ENCODE measurements around the gene LRRC56.

GRCh38 chr11:499201-500076, 37.9 kb upstream of the LRRC56 start:
- no peak for TF ChIP-seq CTCF (conservative IDR thresholded peaks at IDR 0.05 in 1 of 2, IDR thresholded peaks at IDR 0.05 in 1 of 2; ENCODE audit: low read depth in 1 of 2, low read length in 2 of 2)
- no peak for TF ChIP-seq EZH2 (IDR thresholded peaks at IDR 0.05; ENCODE audit: low read length, missing control alignments)

All from fibroblast of lung (primary cell).